ENCODE data around the gene AGPAT1.

GRCh38 chr6:32140420-32141046 is 35.4 kb downstream of the AGPAT1 start:
- TF ChIP-seq RBAK (CRISPR knock-in tag; IDR thresholded peaks at IDR 0.05), result no peak
- no peak for TF ChIP-seq ZNF143 (CRISPR knock-in tag; IDR thresholded peaks at IDR 0.05)
- TF ChIP-seq, protein P1, sequence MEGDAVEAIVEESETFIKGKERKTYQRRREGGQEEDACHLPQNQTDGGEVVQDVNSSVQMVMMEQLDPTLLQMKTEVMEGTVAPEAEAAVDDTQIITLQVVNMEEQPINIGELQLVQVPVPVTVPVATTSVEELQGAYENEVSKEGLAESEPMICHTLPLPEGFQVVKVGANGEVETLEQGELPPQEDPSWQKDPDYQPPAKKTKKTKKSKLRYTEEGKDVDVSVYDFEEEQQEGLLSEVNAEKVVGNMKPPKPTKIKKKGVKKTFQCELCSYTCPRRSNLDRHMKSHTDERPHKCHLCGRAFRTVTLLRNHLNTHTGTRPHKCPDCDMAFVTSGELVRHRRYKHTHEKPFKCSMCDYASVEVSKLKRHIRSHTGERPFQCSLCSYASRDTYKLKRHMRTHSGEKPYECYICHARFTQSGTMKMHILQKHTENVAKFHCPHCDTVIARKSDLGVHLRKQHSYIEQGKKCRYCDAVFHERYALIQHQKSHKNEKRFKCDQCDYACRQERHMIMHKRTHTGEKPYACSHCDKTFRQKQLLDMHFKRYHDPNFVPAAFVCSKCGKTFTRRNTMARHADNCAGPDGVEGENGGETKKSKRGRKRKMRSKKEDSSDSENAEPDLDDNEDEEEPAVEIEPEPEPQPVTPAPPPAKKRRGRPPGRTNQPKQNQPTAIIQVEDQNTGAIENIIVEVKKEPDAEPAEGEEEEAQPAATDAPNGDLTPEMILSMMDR (CRISPR knock-in tag; IDR thresholded peaks at IDR 0.05), result no peak
- no peak for TF ChIP-seq ZFX (CRISPR knock-in tag; IDR thresholded peaks at IDR 0.05; ENCODE audit: low read depth)
- TF ChIP-seq ZSCAN20 (CRISPR knock-in tag; IDR thresholded peaks at IDR 0.05; ENCODE audit: borderline replicate concordance), result no peak
- no peak for TF ChIP-seq BRD4 (CRISPR knock-in tag; IDR thresholded peaks at IDR 0.05)
- TF ChIP-seq, protein P2, sequence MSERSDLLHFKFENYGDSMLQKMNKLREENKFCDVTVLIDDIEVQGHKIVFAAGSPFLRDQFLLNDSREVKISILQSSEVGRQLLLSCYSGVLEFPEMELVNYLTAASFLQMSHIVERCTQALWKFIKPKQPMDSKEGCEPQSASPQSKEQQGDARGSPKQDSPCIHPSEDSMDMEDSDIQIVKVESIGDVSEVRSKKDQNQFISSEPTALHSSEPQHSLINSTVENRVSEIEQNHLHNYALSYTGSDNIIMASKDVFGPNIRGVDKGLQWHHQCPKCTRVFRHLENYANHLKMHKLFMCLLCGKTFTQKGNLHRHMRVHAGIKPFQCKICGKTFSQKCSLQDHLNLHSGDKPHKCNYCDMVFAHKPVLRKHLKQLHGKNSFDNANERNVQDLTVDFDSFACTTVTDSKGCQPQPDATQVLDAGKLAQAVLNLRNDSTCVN (CRISPR knock-in tag; IDR thresholded peaks at IDR 0.05; ENCODE audit: borderline replicate concordance), result no peak
- TF ChIP-seq EP300 (IDR thresholded peaks at IDR 0.05; ENCODE audit: low read depth in 2 of 2, low read length in 2 of 2), result no peak
- TF ChIP-seq EP300 (CRISPR knock-in tag; IDR thresholded peaks at IDR 0.05; ENCODE audit: borderline replicate concordance), result no peak
- no peak for TF ChIP-seq EZH2 (conservative IDR thresholded peaks at IDR 0.05; ENCODE audit: low read depth, low read length)
- TF ChIP-seq, protein P3, sequence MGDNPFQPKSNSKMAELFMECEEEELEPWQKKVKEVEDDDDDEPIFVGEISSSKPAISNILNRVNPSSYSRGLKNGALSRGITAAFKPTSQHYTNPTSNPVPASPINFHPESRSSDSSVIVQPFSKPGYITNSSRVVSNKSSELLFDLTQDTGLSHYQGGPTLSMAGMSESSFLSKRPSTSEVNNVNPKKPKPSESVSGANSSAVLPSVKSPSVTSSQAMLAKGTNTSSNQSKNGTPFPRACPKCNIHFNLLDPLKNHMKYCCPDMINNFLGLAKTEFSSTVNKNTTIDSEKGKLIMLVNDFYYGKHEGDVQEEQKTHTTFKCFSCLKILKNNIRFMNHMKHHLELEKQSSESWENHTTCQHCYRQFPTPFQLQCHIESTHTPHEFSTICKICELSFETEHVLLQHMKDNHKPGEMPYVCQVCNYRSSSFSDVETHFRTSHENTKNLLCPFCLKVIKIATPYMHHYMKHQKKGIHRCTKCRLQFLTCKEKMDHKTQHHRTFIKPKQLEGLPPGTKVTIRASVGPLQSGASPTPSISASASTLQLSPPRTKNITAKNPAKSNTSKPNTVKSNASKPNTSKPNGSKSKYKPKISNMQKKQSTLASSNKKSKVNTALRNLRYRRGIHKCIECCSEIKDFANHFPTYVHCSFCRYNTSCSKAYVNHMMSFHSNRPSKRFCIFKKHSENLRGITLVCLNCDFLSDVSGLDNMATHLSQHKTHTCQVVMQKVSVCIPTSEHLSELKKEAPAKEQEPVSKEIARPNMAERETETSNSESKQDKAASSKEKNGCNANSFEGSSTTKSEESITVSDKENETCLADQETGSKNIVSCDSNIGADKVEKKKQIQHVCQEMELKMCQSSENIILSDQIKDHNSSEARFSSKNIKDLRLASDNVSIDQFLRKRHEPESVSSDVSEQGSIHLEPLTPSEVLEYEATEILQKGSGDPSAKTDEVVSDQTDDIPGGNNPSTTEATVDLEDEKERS (CRISPR knock-in tag; IDR thresholded peaks at IDR 0.05), result no peak
- no peak for TF ChIP-seq MEIS2 (CRISPR knock-in tag; IDR thresholded peaks at IDR 0.05)
